OCI-LY1 (cell line): ENCODE results near the gene TMIGD3.

Source experiments
- H2AFZ ChIP-seq: fragments of 200-600 bp; sonication (generic), shearing (Covaris generic); 2 replicates; pipeline ENCODE4 v1.6.0; 2014; ENCODE audit warnings: antibody characterized with exemption, mild to moderate bottlenecking, low read length
- H3F3A ChIP-seq: fragments of 200-600 bp; sonication (generic), shearing (Covaris generic); 2 replicates; pipeline ENCODE4 v1.6.0; 2014; ENCODE audit warnings: mild to moderate bottlenecking, antibody characterized with exemption, low read length, moderate library complexity; ENCODE audit not compliant: insufficient read depth
- H3K27ac ChIP-seq: fragments of 200-600 bp; sonication (generic); 2 replicates; pipeline ENCODE4 v1.5.1; 2014; ENCODE audit warnings: low read length, mixed run types, mild to moderate bottlenecking, low read depth; ENCODE audit not compliant: poor library complexity, severe bottlenecking
- H3K27me3 ChIP-seq: fragments of 200-600 bp; sonication (generic); 2 replicates; pipeline ENCODE4 v1.6.0; 2014; ENCODE audit warnings: antibody characterized with exemption, mild to moderate bottlenecking, low read length, moderate library complexity; ENCODE audit not compliant: insufficient read depth
- H3K36me3 ChIP-seq: fragments of 200-600 bp; sonication (generic); 2 replicates; pipeline ENCODE4 v1.6.1; 2014; ENCODE audit warnings: mild to moderate bottlenecking, antibody characterized with exemption, low read length, moderate library complexity, mixed read lengths; ENCODE audit not compliant: insufficient read depth
- H3K4me1 ChIP-seq: fragments of 200-600 bp; sonication (generic); 2 replicates; pipeline ENCODE4 v1.5.1; 2014; ENCODE audit warnings: mild to moderate bottlenecking, low read length, moderate library complexity; ENCODE audit not compliant: insufficient read depth, severe bottlenecking
- H3K4me2 ChIP-seq: fragments of 200-600 bp; sonication (generic), shearing (Covaris generic); 2 replicates; pipeline ENCODE4 v1.6.1; 2014; ENCODE audit warnings: low read length
- H3K4me3 ChIP-seq: fragments of 200-600 bp; sonication (generic); 2 replicates; pipeline ENCODE4 v1.5.1; 2014; ENCODE audit warnings: low read length, low read depth, mild to moderate bottlenecking, mixed read lengths; ENCODE audit not compliant: poor library complexity, severe bottlenecking
- H3K79me2 ChIP-seq: fragments of 200-600 bp; shearing (Covaris generic); 2 replicates; pipeline ENCODE4 v1.6.1; 2016; ENCODE audit warnings: mixed run types, low read length, mixed read lengths; ENCODE audit not compliant: insufficient read depth
- H3K9ac ChIP-seq: fragments of 200-600 bp; sonication (generic), shearing (Covaris generic); 2 replicates; pipeline ENCODE4 v1.6.1; 2014; ENCODE audit warnings: mild to moderate bottlenecking, low read length, mixed read lengths
- H3K9me2 ChIP-seq: fragments of 200-600 bp; sonication (generic), shearing (Covaris generic); 2 replicates; pipeline ENCODE4 v1.6.1; 2014; ENCODE audit warnings: low read depth, mild to moderate bottlenecking, low read length, mixed read lengths
- H3K9me3 ChIP-seq: fragments of 200-600 bp; shearing (Covaris generic); 2 replicates; pipeline ENCODE4 v1.6.1; 2014; ENCODE audit warnings: low read length, mixed read lengths
- H4K20me1 ChIP-seq: fragments of 200-600 bp; sonication (generic), shearing (Covaris generic); 2 replicates; pipeline ENCODE4 v1.6.0; 2016; ENCODE audit warnings: mild to moderate bottlenecking, low read length; ENCODE audit not compliant: insufficient read depth
- EZH2 ChIP-seq: fragments of 200-600 bp; sonication (generic), shearing (Covaris generic); IDR thresholded peaks from 2 replicates; pipeline ENCODE4 v1.8.0; 2017; ENCODE audit warnings: borderline replicate concordance, mixed run types, mild to moderate bottlenecking, antibody characterized with exemption, low read length, moderate library complexity, mixed read lengths
- TF ChIP-seq, protein P1 (sequence below): fragments of 200-600 bp; sonication (generic), shearing (Covaris generic); IDR thresholded peaks from 2 replicates; pipeline ENCODE4 v1.5.1; 2017; ENCODE audit warnings: mild to moderate bottlenecking, antibody characterized with exemption, low read length, moderate library complexity, mixed read lengths

TMIGD3 gene

DNA sequence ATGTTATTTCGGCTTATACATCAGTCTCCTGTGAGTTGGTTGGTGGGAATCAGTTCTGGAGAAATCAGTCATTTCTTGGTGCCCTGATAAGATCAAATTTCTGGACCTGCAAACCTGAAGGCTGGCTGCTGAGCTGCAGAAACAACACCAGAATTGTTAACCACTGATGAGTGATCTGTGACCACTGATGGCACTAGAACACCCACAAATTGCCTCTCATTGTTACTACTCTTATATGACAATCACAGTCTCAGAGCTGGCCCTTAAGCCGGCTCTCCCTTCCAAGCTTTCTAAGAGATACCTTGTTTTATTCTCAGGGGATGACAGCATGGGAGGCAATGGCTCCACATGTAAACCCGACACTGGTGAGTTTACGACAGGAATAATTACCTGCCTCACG, 27.7 kb downstream of the TMIGD3 start:
- Histone ChIP-seq H3K9ac (no peak overlapping the region), H3K4me2 (no peak overlapping the region), H3K27me3 (no peaks in the 10 kb centered on the region), H3K9me3 (no peaks in the 10 kb centered on the region), H3F3A (no peaks in the 10 kb centered on the region), H3K36me3 (no peaks in the 10 kb centered on the region), H3K4me1 (peaks cover 33% of the 10 kb centered on the region), H3K27ac (no peak overlapping the region), H3K79me2 (no peaks in the 10 kb centered on the region), H4K20me1 (no peaks in the 10 kb centered on the region), H2AFZ (no peak overlapping the region), H3K4me3 (no peak overlapping the region), H3K9me2 (no peaks in the 10 kb centered on the region)
- no peak for TF ChIP-seq EZH2
- TF ChIP-seq, protein P1, sequence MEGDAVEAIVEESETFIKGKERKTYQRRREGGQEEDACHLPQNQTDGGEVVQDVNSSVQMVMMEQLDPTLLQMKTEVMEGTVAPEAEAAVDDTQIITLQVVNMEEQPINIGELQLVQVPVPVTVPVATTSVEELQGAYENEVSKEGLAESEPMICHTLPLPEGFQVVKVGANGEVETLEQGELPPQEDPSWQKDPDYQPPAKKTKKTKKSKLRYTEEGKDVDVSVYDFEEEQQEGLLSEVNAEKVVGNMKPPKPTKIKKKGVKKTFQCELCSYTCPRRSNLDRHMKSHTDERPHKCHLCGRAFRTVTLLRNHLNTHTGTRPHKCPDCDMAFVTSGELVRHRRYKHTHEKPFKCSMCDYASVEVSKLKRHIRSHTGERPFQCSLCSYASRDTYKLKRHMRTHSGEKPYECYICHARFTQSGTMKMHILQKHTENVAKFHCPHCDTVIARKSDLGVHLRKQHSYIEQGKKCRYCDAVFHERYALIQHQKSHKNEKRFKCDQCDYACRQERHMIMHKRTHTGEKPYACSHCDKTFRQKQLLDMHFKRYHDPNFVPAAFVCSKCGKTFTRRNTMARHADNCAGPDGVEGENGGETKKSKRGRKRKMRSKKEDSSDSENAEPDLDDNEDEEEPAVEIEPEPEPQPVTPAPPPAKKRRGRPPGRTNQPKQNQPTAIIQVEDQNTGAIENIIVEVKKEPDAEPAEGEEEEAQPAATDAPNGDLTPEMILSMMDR: no peak

- no peak overlapping the region for H3K4me2 ChIP-seq
- H4K20me1 ChIP-seq: no peaks in the 10 kb centered on the region
- no peak overlapping the region for H2AFZ ChIP-seq
- H3K9me3 ChIP-seq: no peaks in the 10 kb centered on the region
- peaks cover 10% of the 10 kb centered on the region; the same call in 1 of the 2 replicates for H3K36me3 ChIP-seq
- peaks cover 39% of the 10 kb centered on the region for H3K4me1 ChIP-seq
- no peak overlapping the region for H3K4me3 ChIP-seq
- H3K27me3 ChIP-seq: no peaks in the 10 kb centered on the region
- TF ChIP-seq, protein P1: no peak
- TF ChIP-seq EZH2: no peak
- no peaks in the 10 kb centered on the region for H3K9me2 ChIP-seq
- H3F3A ChIP-seq: no peaks in the 10 kb centered on the region
- no peak overlapping the region for H3K27ac ChIP-seq
- no peak overlapping the region for H3K9ac ChIP-seq
- H3K79me2 ChIP-seq: no peaks in the 10 kb centered on the region
Measured at GRCh38 chr1:111474521-111474920, 28.9 kb downstream of the TMIGD3 start.

DNA sequence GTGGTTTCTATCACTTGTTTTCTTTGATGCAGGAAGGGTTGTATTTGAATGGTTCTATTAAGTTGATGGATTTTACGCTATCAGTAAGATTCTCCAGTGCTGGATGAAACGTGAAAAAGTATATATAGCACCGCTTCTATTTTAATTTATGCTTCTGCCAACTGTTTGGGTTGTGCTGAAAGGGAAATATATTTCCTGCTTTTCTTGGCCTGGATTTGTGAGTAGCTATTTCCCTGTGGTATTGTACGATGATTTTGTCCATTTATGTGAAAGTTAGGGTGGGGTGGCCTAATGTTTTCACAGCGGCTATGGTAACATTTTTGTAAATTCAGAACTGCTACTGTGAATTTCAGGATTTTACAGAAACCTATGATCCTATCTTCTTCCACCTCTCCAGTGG, 29.3 kb downstream of the TMIGD3 start:
- Histone ChIP-seq H3K4me3 (no peak overlapping the region), H3K4me1 (peaks cover 39% of the 10 kb centered on the region)

More for the DNA sequence above, 29.3 kb downstream of the TMIGD3 start:
- TF ChIP-seq, protein P1: no peak
- no peak for TF ChIP-seq EZH2
- no peaks in the 10 kb centered on the region for H3K27me3 ChIP-seq
- no peak overlapping the region for H3K9ac ChIP-seq
- H3K9me3 ChIP-seq: no peaks in the 10 kb centered on the region
- no peaks in the 10 kb centered on the region for H4K20me1 ChIP-seq
- H3K79me2 ChIP-seq: no peaks in the 10 kb centered on the region
- peaks cover 14% of the 10 kb centered on the region for H3K36me3 ChIP-seq
- H3K27ac ChIP-seq: no peak overlapping the region
- no peak overlapping the region for H3K4me2 ChIP-seq
- H3K9me2 ChIP-seq: no peaks in the 10 kb centered on the region
- H2AFZ ChIP-seq: no peak overlapping the region
- no peaks in the 10 kb centered on the region for H3F3A ChIP-seq
